Neural cell (in vitro differentiated cells): ENCODE results near the gene CA5A. TPM values are rescaled to one million over a fixed set of nuclear protein-coding genes. Genes with fewer than 3 reads are reported as not detected.

ENCODE experiments used
- H2AFZ ChIP-seq: fragments of 200-600, 300-800 bp; sonication (generic), shearing (Covaris generic); 2 replicates; pipeline ENCODE4 v1.6.0; 2014; ENCODE audit warnings: low read depth, mild to moderate bottlenecking, antibody characterized with exemption, low read length, moderate library complexity
- H3F3A ChIP-seq: fragments of 200-600 bp; shearing (Covaris generic); 2 replicates; pipeline ENCODE4 v1.6.1; 2016; ENCODE audit warnings: mild to moderate bottlenecking, moderate library complexity, mixed read lengths, antibody characterized with exemption, low read length; ENCODE audit not compliant: insufficient read depth, poor library complexity, severe bottlenecking
- H3K27ac ChIP-seq: fragments of 200-600, 300-800 bp; sonication (generic), shearing (Covaris generic); 2 replicates; pipeline ENCODE4 v1.5.1; 2014; ENCODE audit warnings: mild to moderate bottlenecking, low read length, moderate library complexity
- H3K27me3 ChIP-seq: fragments of 300-800, 200-600 bp; sonication (generic), shearing (Covaris generic); 2 replicates; pipeline ENCODE4 v1.6.0; 2014; ENCODE audit warnings: mild to moderate bottlenecking, low read depth, low read length, moderate library complexity; ENCODE audit not compliant: insufficient read depth
- H3K36me3 ChIP-seq: fragments of 300-800, 200-600 bp; sonication (generic), shearing (Covaris generic); 2 replicates; pipeline ENCODE4 v1.5.1; 2014; ENCODE audit warnings: mild to moderate bottlenecking, antibody characterized with exemption, low read length, moderate library complexity; ENCODE audit not compliant: insufficient read depth
- H3K4me2 ChIP-seq: fragments of 300-800, 200-600 bp; sonication (generic), shearing (Covaris generic); 2 replicates; pipeline ENCODE4 v1.6.0; 2014; ENCODE audit warnings: mild to moderate bottlenecking, low read length
- H3K4me3 ChIP-seq: fragments of 300-800, 200-600 bp; sonication (generic), shearing (Covaris generic); 2 replicates; pipeline ENCODE4 v1.5.1; 2014; ENCODE audit warnings: mild to moderate bottlenecking, low read length, moderate library complexity
- H3K79me2 ChIP-seq: fragments of 200-600 bp; shearing (Covaris generic); replicated peaks from 2 replicates; pipeline ENCODE4 v1.6.0; 2014; ENCODE audit warnings: mild to moderate bottlenecking, low read length, moderate library complexity; ENCODE audit not compliant: insufficient read depth
- H3K9ac ChIP-seq: fragments of 300-800, 200-600 bp; sonication (generic), shearing (Covaris generic); 2 replicates; pipeline ENCODE4 v1.6.1; 2016; ENCODE audit warnings: mild to moderate bottlenecking, low read length, mixed read lengths
- H3K9me2 ChIP-seq: fragments of 200-600 bp; shearing (Covaris generic); 2 replicates; pipeline ENCODE4 v1.6.1; 2016; ENCODE audit warnings: mild to moderate bottlenecking, low read length, mixed read lengths; ENCODE audit not compliant: insufficient read depth
- H3K9me3 ChIP-seq: fragments of 200-600, 300-800 bp; sonication (generic), shearing (Covaris generic); 2 replicates; pipeline ENCODE4 v1.6.1; 2016; ENCODE audit warnings: mild to moderate bottlenecking, mixed run types, low read length, moderate library complexity, mixed read lengths
- H4K20me1 ChIP-seq: fragments of 200-600 bp; shearing (Covaris generic); 2 replicates; pipeline ENCODE4 v1.6.1; 2016; ENCODE audit warnings: mild to moderate bottlenecking, mixed run types; ENCODE audit not compliant: insufficient read depth
- CTCF ChIP-seq: fragments of 450-650 bp; IDR thresholded peaks from 2 replicates; pipeline ENCODE4 v1.5.1; 2014; ENCODE audit warnings: antibody characterized with exemption, mild to moderate bottlenecking, moderate library complexity; ENCODE audit not compliant: poor library complexity, severe bottlenecking
- EP300 ChIP-seq: fragments of 450-650 bp; conservative IDR thresholded peaks from 2 replicates; pipeline ENCODE4 v1.6.1; 2014; ENCODE audit warnings: antibody characterized with exemption, mild to moderate bottlenecking, moderate library complexity; ENCODE audit not compliant: poor library complexity, severe bottlenecking
- EZH2 ChIP-seq: fragments of 200-600, 300-800 bp; shearing (Covaris generic), sonication (generic); IDR thresholded peaks from 2 replicates; pipeline ENCODE4 v1.6.1; 2014; ENCODE audit warnings: antibody characterized with exemption, low read length, borderline replicate concordance, mild to moderate bottlenecking; ENCODE audit not compliant: insufficient read depth, poor library complexity, severe bottlenecking
- MXI1 ChIP-seq: fragments of 450-650 bp; conservative IDR thresholded peaks from 2 replicates; pipeline ENCODE4 v1.6.1; 2014; ENCODE audit warnings: antibody characterized with exemption, mild to moderate bottlenecking; ENCODE audit not compliant: poor library complexity, severe bottlenecking
- POLR2AphosphoS5 ChIP-seq: IDR thresholded peaks from 2 replicates; pipeline ENCODE4 v1.6.1; 2012
- RAD21 ChIP-seq: fragments of 450-650 bp; conservative IDR thresholded peaks from 2 replicates; pipeline ENCODE4 v1.6.1; 2014; ENCODE audit warnings: antibody characterized with exemption, mild to moderate bottlenecking, moderate library complexity
- REST ChIP-seq: IDR thresholded peaks from 2 replicates; pipeline ENCODE4 v1.6.1; 2012; ENCODE audit warnings: borderline replicate concordance
- SMC3 ChIP-seq: fragments of 450-650 bp; conservative IDR thresholded peaks from 2 replicates; pipeline ENCODE4 v1.6.1; 2014; ENCODE audit warnings: antibody characterized with exemption, mild to moderate bottlenecking, moderate library complexity; ENCODE audit not compliant: poor library complexity
- TAF1 ChIP-seq: IDR thresholded peaks from 2 replicates; pipeline ENCODE4 v1.6.1; 2012; ENCODE audit warnings: low read depth
- polyA plus RNA-seq: library from polyadenylated mRNA; depleted of rRNA; stranded (reverse); fragments of >200 nt; gene quantifications from 2 replicates; pipeline ENCODE4 v1.2.3, GENCODE V29; 2014

CA5A gene
- polyA plus RNA-seq, 1 donor from 2014 or later: not detected

GRCh38 chr16:87918866-87919680, 17.3 kb downstream of the CA5A start:
- TF ChIP-seq TAF1: no peak
- H3K9me3 ChIP-seq: no peaks in the 10 kb centered on the region
- H3K36me3 ChIP-seq: no peaks in the 10 kb centered on the region
- no peaks in the 10 kb centered on the region for H3K27me3 ChIP-seq
- H3F3A ChIP-seq: no peaks in the 10 kb centered on the region
- H3K4me3 ChIP-seq: no peak overlapping the region
- H3K79me2 ChIP-seq: no peaks in the 10 kb centered on the region
- no peak overlapping the region for H3K9ac ChIP-seq
- H3K4me2 ChIP-seq: no peak overlapping the region
- no peaks in the 10 kb centered on the region for H3K9me2 ChIP-seq
- H3K27ac ChIP-seq: no peak overlapping the region
- H4K20me1 ChIP-seq: no peaks in the 10 kb centered on the region
- H2AFZ ChIP-seq: no peak overlapping the region

- H3K9me3 ChIP-seq: no peaks in the 10 kb centered on the region
Observed at GRCh38 chr16:87918338-87918737, 18.0 kb downstream of the CA5A start.

More at GRCh38 chr16:87918338-87918737, 18.0 kb downstream of the CA5A start:
- Histone ChIP-seq H3K79me2 (no peaks in the 10 kb centered on the region), H3K9me2 (no peaks in the 10 kb centered on the region), H3K27me3 (no peaks in the 10 kb centered on the region), H3K4me3 (no peak overlapping the region), H4K20me1 (no peaks in the 10 kb centered on the region), H2AFZ (no peak overlapping the region), H3K36me3 (no peaks in the 10 kb centered on the region), H3F3A (no peaks in the 10 kb centered on the region), H3K4me2 (no peak overlapping the region), H3K27ac (no peak overlapping the region), H3K9ac (no peak overlapping the region)
- TF ChIP-seq EZH2: no peak
- no peak for TF ChIP-seq REST
- TF ChIP-seq POLR2AphosphoS5: no peak
- no peak for TF ChIP-seq TAF1
- no peak for TF ChIP-seq RAD21
- TF ChIP-seq CTCF: no peak
- TF ChIP-seq MXI1: no peak
- no peak for TF ChIP-seq EP300
- no peak for TF ChIP-seq SMC3
